RWPE2 (cell line): ENCODE results near the gene RAC2.

Experiments used
- ATAC-seq: fragments of 200-7000 bp; cut with Tn5 transposase; 3 replicates; pipeline ENCODE4 v1.9.1; 2021; ENCODE audit warnings: low read depth
- DNase-seq: peaks from one replicate; pipeline ENCODE4 v3.0.0-alpha.2; 2020; ENCODE audit warnings: low spot score
- H3K27ac ChIP-seq: fragments of 450-650 bp; 2 replicates; pipeline ENCODE4 v1.5.1; 2017; ENCODE audit warnings: mild to moderate bottlenecking; ENCODE audit not compliant: poor library complexity, severe bottlenecking
- H3K27me3 ChIP-seq: fragments of 250-450 bp; sonication (Bioruptor Pico); 2 replicates; pipeline ENCODE4 v1.5.1; 2021; ENCODE audit warnings: mild to moderate bottlenecking, moderate library complexity; ENCODE audit not compliant: insufficient read depth, poor library complexity, severe bottlenecking
- H3K36me3 ChIP-seq: fragments of 250-450 bp; sonication (Bioruptor Pico); 2 replicates; pipeline ENCODE4 v1.5.1; 2020; ENCODE audit warnings: low read depth, mild to moderate bottlenecking, moderate library complexity
- H3K4me1 ChIP-seq: fragments of 250-450 bp; sonication (Bioruptor Pico); 2 replicates; pipeline ENCODE4 v1.5.1; 2021; ENCODE audit warnings: mild to moderate bottlenecking, moderate library complexity; ENCODE audit not compliant: insufficient read depth, poor library complexity, severe bottlenecking
- H3K4me3 ChIP-seq: fragments of 250-450 bp; sonication (Bioruptor Pico); 2 replicates; pipeline ENCODE4 v1.5.1; 2021; ENCODE audit warnings: mild to moderate bottlenecking, moderate library complexity; ENCODE audit not compliant: severe bottlenecking
- H3K9me3 ChIP-seq: fragments of 250-450 bp; sonication (Bioruptor Pico); 2 replicates; pipeline ENCODE4 v1.5.1; 2021; ENCODE audit warnings: mild to moderate bottlenecking, moderate library complexity; ENCODE audit not compliant: severe bottlenecking
- CTCF ChIP-seq: fragments of 450-650 bp; IDR thresholded peaks from one replicate; pipeline ENCODE4 v1.5.1; 2017; ENCODE audit warnings: mild to moderate bottlenecking, moderate library complexity; ENCODE audit not compliant: poor library complexity, severe bottlenecking

RAC2 gene

GRCh38 chr22:37245740-37246139 lies 1.7 kb upstream of the RAC2 start:
- Histone ChIP-seq H3K27ac (no peak overlapping the region), H3K4me3 (no peak overlapping the region), H3K27me3 (no peaks in the 10 kb centered on the region), H3K9me3 (no peaks in the 10 kb centered on the region), H3K36me3 (peaks cover 14% of the 10 kb centered on the region), H3K4me1 (peaks cover 11% of the 10 kb centered on the region)
- DNase-seq (no peak), ATAC-seq (no peak)
- TF ChIP-seq CTCF = no peak

GRCh38 chr22:37244922-37245722 lies 1.1 kb upstream of the RAC2 start:
- H3K4me1 ChIP-seq = peaks cover 11% of the 10 kb centered on the region
- H3K4me3 ChIP-seq = no peak overlapping the region
- no peaks in the 10 kb centered on the region for H3K27me3 ChIP-seq
- peak; percentile 52 for DNase-seq
- ATAC-seq = no peak
- H3K27ac ChIP-seq = no peak overlapping the region
- H3K9me3 ChIP-seq = no peaks in the 10 kb centered on the region
- peaks cover 20% of the 10 kb centered on the region for H3K36me3 ChIP-seq
- no peak for TF ChIP-seq CTCF

- peak overlapping the region; percentile 66 for H3K27ac ChIP-seq
- H3K9me3 ChIP-seq = no peaks in the 10 kb centered on the region
- H3K4me1 ChIP-seq = peaks cover 11% of the 10 kb centered on the region
- peak; percentile 40 for DNase-seq
- ATAC-seq = peak; percentile 15; the same call in 2 of the 3 replicates
- H3K4me3 ChIP-seq = peak overlapping the region; percentile 59
- no peak for TF ChIP-seq CTCF
- H3K36me3 ChIP-seq = peaks cover 30% of the 10 kb centered on the region
- H3K27me3 ChIP-seq = no peaks in the 10 kb centered on the region
These were observed 511 bp downstream of the RAC2 start for GRCh38 chr22:37243402-37244113.

GRCh38 chr22:37242395-37242918 lies 1.6 kb downstream of the RAC2 start:
- Histone ChIP-seq H3K4me3 (peak overlapping the region; percentile 59), H3K27ac (peak overlapping the region; percentile 66), H3K9me3 (no peaks in the 10 kb centered on the region), H3K4me1 (peaks cover 11% of the 10 kb centered on the region), H3K36me3 (peaks cover 36% of the 10 kb centered on the region), H3K27me3 (no peaks in the 10 kb centered on the region)
- DNase-seq = peak; percentile 76
- no peak for TF ChIP-seq CTCF
- ATAC-seq = peak; percentile 74
